SK-N-SH treated with all-trans-retinoic acid at 6 μM for 48 hours (cell line): ENCODE data around the gene RNGTT.

ENCODE experiments used
- ARNTL ChIP-seq: fragments of 450-650 bp; formaldehyde crosslinking; IDR thresholded peaks from 2 replicates; pipeline ENCODE4 v1.5.0; 2020; ENCODE audit warnings: low read depth, mild to moderate bottlenecking, moderate library complexity, borderline replicate concordance
- CREB5 ChIP-seq: fragments of 250-450 bp; sonication (Bioruptor Pico); IDR thresholded peaks from 2 replicates; pipeline ENCODE4 v1.5.1; 2020; ENCODE audit warnings: low read depth, mild to moderate bottlenecking, moderate library complexity
- GLIS3 ChIP-seq: fragments of 250-450 bp; sonication (Bioruptor Pico); IDR thresholded peaks from 2 replicates; pipeline ENCODE4 v1.5.0; 2020; ENCODE audit warnings: mild to moderate bottlenecking, moderate library complexity
- PPARA ChIP-seq: fragments of 250-450 bp; sonication (Bioruptor Pico); IDR thresholded peaks from 2 replicates; pipeline ENCODE4 v1.5.0; 2020; ENCODE audit warnings: mild to moderate bottlenecking, borderline replicate concordance
- RARB ChIP-seq: fragments of 250-450 bp; sonication (Bioruptor Pico); IDR thresholded peaks from 2 replicates; pipeline ENCODE4 v1.8.0; 2021; ENCODE audit warnings: mild to moderate bottlenecking, moderate library complexity
- SNAI2 ChIP-seq: fragments of 250-450 bp; sonication (Bioruptor Pico); IDR thresholded peaks from 2 replicates; pipeline ENCODE4 v1.5.0; 2020; ENCODE audit warnings: mild to moderate bottlenecking, moderate library complexity
- TCF4 ChIP-seq: fragments of 250-450 bp; sonication (Bioruptor Pico); IDR thresholded peaks from 2 replicates; pipeline ENCODE4 v1.8.0; 2021; ENCODE audit warnings: mild to moderate bottlenecking, moderate library complexity, borderline replicate concordance
- ZC3H10 ChIP-seq: fragments of 250-450 bp; sonication (Bioruptor Pico); IDR thresholded peaks from 2 replicates; pipeline ENCODE4 v1.5.1; 2021; ENCODE audit warnings: mild to moderate bottlenecking, moderate library complexity
- ZFP3 ChIP-seq: fragments of 250-450 bp; sonication (Bioruptor Pico); IDR thresholded peaks from 2 replicates; pipeline ENCODE4 v1.5.0; 2020; ENCODE audit warnings: mild to moderate bottlenecking, moderate library complexity
- ZNF70 ChIP-seq: fragments of 450-650 bp; formaldehyde crosslinking; IDR thresholded peaks from 2 replicates; pipeline ENCODE4 v1.5.0; 2020; ENCODE audit warnings: mild to moderate bottlenecking, moderate library complexity
- ZNF8 ChIP-seq: fragments of 450-650 bp; formaldehyde crosslinking; IDR thresholded peaks from 2 replicates; pipeline ENCODE4 v1.5.0; 2020; ENCODE audit warnings: mild to moderate bottlenecking, moderate library complexity

- TF ChIP-seq ZFP3 (CRISPR knock-in tag) = no peak
- no peak for TF ChIP-seq ZC3H10 (CRISPR knock-in tag)
- no peak for TF ChIP-seq RARB (CRISPR knock-in tag)
- TF ChIP-seq CREB5 = no peak
- no peak for TF ChIP-seq GLIS3
- no peak for TF ChIP-seq ZNF8
- TF ChIP-seq SNAI2 (CRISPR knock-in tag) = no peak
- TF ChIP-seq PPARA (CRISPR knock-in tag) = no peak
- TF ChIP-seq ZNF70 = no peak
- TF ChIP-seq ARNTL = no peak
- TF ChIP-seq TCF4 (CRISPR knock-in tag) = no peak
These were observed 221.5 kb downstream of the RNGTT start for GRCh38 chr6:88741939-88742338.
